GM12874 (cell line): ENCODE measurements around the gene CARD19.

Experiments used
- TF ChIP-seq, protein P1 (sequence below): IDR thresholded peaks from 2 replicates; pipeline ENCODE4 v1.5.1; 2011; ENCODE audit warnings: low read depth, mild to moderate bottlenecking, control low read depth, low read length, moderate library complexity; ENCODE audit not compliant: insufficient read depth

Gene CARD19, protein sequence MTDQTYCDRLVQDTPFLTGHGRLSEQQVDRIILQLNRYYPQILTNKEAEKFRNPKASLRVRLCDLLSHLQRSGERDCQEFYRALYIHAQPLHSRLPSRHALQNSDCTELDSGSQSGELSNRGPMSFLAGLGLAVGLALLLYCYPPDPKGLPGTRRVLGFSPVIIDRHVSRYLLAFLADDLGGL

DNA sequence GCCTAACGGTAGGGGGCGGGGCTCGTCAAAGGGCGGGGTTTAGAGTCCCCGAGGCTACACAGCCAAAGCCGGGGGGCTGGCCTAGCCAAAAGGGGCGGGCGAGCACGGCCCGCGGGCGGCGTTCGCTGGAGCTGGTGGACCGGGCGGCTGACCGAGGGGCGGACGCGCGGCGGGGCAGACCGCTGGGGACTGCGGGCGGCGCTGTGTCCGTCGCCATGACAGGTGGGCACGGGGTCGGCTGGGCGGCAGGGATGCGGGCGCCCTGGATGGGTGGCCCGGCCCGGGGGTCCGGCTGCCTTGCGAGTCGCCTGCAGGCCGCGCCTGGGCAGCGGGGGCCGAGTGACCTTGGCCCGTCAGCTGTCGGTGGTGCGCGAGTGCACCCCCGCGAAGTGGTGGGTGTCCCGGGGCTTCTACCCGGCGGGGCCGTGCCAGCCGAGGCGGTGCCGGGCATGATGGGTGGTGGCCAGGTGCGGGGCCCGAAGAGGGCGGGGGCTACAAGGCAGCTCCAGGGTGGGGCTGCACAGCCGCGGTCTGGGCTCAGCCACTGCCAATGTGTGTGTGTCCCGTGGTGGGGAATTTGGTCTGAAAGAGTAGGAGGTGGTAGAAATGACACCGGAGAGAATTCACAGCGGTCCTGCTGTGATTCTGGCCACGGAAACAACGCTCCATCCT lies at the start of gene CARD19:
CARD19 (plus strand) TSS at position 87 of the 672 bp plus-strand sequence; CDS start at position 216, 129 bp downstream.
- TF ChIP-seq, protein P1, sequence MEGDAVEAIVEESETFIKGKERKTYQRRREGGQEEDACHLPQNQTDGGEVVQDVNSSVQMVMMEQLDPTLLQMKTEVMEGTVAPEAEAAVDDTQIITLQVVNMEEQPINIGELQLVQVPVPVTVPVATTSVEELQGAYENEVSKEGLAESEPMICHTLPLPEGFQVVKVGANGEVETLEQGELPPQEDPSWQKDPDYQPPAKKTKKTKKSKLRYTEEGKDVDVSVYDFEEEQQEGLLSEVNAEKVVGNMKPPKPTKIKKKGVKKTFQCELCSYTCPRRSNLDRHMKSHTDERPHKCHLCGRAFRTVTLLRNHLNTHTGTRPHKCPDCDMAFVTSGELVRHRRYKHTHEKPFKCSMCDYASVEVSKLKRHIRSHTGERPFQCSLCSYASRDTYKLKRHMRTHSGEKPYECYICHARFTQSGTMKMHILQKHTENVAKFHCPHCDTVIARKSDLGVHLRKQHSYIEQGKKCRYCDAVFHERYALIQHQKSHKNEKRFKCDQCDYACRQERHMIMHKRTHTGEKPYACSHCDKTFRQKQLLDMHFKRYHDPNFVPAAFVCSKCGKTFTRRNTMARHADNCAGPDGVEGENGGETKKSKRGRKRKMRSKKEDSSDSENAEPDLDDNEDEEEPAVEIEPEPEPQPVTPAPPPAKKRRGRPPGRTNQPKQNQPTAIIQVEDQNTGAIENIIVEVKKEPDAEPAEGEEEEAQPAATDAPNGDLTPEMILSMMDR: no peak

DNA sequence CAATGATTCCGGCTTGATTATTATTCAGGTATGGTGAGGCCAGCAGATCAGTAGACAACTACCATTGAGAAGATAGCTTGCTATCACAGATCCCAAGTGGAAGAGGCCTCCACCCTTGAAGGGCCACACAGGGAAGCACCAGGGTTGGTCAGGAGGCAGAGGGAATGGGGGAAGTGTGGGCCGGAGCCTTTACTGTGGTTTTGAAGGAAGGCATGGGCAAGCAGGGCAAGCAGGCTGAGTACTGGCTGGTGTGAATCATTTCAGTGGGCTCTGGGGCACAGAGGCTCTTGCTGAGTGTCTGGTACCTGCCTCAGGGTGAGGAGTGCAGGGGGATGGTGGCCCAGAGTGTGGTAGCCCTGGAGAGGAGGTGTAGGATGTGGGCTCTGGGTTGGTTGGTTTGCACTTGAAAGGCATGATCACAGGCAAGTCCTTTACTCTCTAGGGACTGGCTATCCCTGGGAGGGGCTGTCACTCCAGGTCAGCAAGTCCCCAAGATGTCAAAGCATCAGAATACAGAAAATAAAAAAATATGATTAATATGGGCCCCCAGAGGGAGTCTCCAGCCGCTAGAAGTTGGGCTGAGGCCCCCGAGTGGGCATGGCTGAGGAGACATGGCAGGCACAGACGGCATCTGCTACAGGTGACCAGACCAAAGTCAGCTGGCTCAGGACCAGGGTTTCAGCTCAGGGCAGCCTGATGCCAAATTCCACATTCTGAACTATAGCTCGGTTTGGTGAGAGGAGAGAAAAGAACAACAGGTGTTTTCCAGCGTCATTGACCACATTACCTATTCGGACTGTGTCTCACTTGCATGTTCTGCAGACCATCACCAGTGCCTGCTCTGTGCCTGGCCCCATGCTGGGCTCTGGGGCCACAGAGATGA lies 47.2 kb upstream of the CARD19 start:
- TF ChIP-seq, protein P1: no peak

DNA sequence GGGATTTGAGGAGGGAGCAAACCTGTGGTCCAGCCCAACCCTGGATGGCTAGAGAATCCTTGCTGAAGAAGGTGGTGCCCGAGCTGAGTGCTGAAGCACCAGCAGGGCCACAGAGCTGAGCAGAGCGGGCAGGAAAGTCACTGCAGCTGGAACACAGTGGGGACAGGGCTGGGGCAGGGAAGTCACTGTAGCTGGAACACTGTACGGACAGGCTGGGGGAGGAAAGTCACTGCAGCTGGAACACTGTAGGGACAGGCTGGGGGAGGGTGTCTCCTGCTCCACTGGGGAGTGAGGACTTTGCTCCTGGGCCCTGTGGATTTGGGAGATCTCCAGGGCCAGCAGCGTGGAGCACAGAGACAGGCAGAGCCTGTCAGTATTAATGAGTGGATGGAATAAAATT lies 46.5 kb upstream of the CARD19 start:
- TF ChIP-seq, protein P1: no peak

DNA sequence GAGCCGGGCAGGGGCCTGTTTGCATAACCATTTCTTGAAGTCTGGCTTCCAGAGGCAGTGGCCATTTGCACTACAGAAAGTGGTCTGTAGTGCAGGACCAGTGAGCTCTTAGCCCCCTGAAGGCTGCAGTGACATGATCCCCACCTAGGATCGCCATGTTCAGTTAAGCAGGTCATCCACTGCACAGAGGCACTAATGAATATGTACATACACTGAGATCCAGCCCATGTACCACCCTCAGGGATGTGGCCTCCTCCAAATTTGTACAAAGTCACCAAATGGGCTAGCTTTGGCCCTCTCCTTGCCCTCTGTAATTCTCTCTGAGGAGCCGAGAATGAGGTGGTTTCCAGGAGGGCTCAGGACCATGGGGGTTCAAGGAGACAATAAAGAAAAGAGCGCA lies 45.8 kb upstream of the CARD19 start:
- TF ChIP-seq, protein P1: no peak

DNA sequence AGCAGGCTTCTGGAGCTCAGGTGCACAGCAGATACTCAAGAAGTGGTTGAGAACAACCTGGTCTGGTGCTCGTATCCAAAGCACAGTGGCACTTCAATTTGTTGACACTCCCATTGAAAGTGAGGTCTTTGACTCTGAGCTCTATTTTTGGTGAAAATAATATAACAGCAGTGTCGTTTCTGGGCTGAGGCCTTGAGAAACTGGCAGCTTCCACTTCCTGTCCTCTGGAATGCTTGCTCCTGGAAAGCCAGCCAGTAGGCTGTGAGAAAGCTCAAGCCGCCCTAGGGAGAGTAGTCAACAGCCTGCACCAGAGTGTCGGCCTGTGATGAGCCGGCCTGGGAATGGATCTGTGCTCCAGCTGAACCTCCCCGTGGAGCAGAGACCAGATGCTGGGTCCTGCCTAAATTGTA lies 44.3 kb upstream of the CARD19 start:
- TF ChIP-seq, protein P1: no peak

DNA sequence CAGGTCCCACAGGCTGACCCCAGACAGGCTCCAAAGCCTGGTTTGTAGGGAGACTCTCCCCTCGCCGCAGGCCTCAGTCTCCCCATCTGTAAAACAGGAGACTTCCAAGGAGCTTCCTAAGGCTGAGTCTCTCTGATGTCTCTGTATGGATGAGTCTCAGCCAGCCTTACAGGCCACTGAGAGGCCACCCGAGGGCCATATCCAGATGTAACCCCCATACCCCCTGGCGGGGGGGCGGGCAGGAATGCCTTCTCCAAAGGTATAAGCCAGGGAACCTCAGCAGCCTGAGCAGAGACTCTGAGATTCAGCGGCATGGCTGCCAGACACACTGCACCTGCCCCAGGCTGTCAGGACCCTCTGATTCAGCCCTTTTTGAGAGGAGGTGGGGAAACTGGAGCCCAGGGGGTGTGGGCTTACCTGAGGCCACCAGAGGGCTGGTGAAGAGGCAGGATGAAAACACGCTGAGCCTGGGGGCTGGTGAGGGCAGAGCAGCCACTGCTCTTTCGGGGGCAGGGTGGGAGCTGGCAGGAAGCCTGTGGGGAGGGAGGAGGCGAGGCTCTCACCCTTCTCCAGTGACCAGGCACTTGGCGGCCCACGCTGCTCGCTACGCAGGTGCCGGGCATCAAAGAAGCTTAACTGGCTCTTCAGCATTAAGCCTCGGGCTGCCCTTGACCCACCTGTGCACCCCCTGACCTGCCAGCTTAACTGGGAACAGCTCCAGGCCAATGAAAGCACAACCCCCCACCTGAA lies 43.1 kb upstream of the CARD19 start:
- TF ChIP-seq, protein P1: no peak
